ENCODE data around the gene L3MBTL4. TPM values are rescaled to one million over a fixed set of nuclear protein-coding genes. Genes with fewer than 3 reads are reported as not detected.

Gene L3MBTL4
- total RNA-seq, 1 donor, result 0.36 TPM

- no peak for DNase-seq (ENCODE audit: insufficient read length, low spot score, missing footprints)
Observed at GRCh38 chr18:6103741-6104140, 311.0 kb downstream of the L3MBTL4 start.

GRCh38 chr18:6096730-6097129 lies 318.0 kb downstream of the L3MBTL4 start:
- Histone ChIP-seq H3K36me3 (ENCODE audit: insufficient read depth, low read length) (no peaks in the 10 kb centered on the region), H3K79me2 (ENCODE audit: insufficient read depth, low read length) (no peaks in the 10 kb centered on the region)
- TF ChIP-seq, protein P1, sequence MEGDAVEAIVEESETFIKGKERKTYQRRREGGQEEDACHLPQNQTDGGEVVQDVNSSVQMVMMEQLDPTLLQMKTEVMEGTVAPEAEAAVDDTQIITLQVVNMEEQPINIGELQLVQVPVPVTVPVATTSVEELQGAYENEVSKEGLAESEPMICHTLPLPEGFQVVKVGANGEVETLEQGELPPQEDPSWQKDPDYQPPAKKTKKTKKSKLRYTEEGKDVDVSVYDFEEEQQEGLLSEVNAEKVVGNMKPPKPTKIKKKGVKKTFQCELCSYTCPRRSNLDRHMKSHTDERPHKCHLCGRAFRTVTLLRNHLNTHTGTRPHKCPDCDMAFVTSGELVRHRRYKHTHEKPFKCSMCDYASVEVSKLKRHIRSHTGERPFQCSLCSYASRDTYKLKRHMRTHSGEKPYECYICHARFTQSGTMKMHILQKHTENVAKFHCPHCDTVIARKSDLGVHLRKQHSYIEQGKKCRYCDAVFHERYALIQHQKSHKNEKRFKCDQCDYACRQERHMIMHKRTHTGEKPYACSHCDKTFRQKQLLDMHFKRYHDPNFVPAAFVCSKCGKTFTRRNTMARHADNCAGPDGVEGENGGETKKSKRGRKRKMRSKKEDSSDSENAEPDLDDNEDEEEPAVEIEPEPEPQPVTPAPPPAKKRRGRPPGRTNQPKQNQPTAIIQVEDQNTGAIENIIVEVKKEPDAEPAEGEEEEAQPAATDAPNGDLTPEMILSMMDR (IDR thresholded peaks at IDR 0.05; ENCODE audit: extremely low read depth, low read depth, low read length), result no peak

More at GRCh38 chr18:6103741-6104140, 311.0 kb downstream of the L3MBTL4 start:
- H3K9me3 ChIP-seq (ENCODE audit: low read depth, low read length), result no peaks in the 10 kb centered on the region
- TF ChIP-seq, protein P1 (IDR thresholded peaks at IDR 0.05; ENCODE audit: extremely low read depth, low read depth, low read length), result no peak
- no peaks in the 10 kb centered on the region for H3K36me3 ChIP-seq (ENCODE audit: insufficient read depth, low read length)
- H3K4me1 ChIP-seq (ENCODE audit: insufficient read depth, low read length), result no peaks in the 10 kb centered on the region
- no peak overlapping the region for H3K4me3 ChIP-seq (ENCODE audit: insufficient read depth, low read length)
- no peaks in the 10 kb centered on the region for H3K79me2 ChIP-seq (ENCODE audit: insufficient read depth, low read length)
- no peak overlapping the region for H3K27ac ChIP-seq (ENCODE audit: low read depth, low read length)
- H3K27me3 ChIP-seq (ENCODE audit: insufficient read depth, low read length), result no peaks in the 10 kb centered on the region
- H3K4me2 ChIP-seq (ENCODE audit: insufficient read depth, low read length), result no peak overlapping the region
- no peaks in the 10 kb centered on the region for H4K20me1 ChIP-seq (ENCODE audit: insufficient read depth, low read length)
- no peak overlapping the region for H2AFZ ChIP-seq (ENCODE audit: low read length)

DNA sequence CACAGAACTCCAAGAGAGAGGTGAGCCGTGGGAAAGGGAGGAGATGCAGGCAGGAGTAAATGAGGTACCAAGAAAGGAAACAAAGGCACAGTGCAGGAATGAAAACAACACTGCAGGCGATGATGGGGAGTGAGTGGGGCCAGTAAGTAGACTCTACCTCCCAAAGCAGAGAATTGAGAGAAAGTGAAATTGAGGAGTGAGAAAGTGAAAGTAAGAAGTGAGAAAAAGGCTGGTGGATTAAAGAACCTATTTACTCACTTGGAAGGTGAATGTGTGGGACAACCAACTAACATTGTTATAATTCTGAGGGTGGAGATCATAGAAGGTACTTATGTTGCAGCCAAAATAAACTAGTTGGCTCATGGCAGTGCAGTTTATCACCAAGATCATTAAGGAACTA lies 326.3 kb downstream of the L3MBTL4 start:
- no peak for DNase-seq (ENCODE audit: insufficient read length, low spot score, missing footprints)
- no peak overlapping the region for H3K27ac ChIP-seq (ENCODE audit: low read depth, low read length)
- H3K4me2 ChIP-seq (ENCODE audit: insufficient read depth, low read length), result peak overlapping the region; percentile 49
- no peaks in the 10 kb centered on the region for H3K27me3 ChIP-seq (ENCODE audit: insufficient read depth, low read length)
- no peaks in the 10 kb centered on the region for H4K20me1 ChIP-seq (ENCODE audit: insufficient read depth, low read length)
- peak overlapping the region; percentile 21 for H3K4me3 ChIP-seq (ENCODE audit: insufficient read depth, low read length)
- no peaks in the 10 kb centered on the region for H3K79me2 ChIP-seq (ENCODE audit: insufficient read depth, low read length)
- TF ChIP-seq, protein P1 (IDR thresholded peaks at IDR 0.05; ENCODE audit: extremely low read depth, low read depth, low read length), result no peak
- H3K9me3 ChIP-seq (ENCODE audit: low read depth, low read length), result no peaks in the 10 kb centered on the region
- no peaks in the 10 kb centered on the region for H3K36me3 ChIP-seq (ENCODE audit: insufficient read depth, low read length)
- no peaks in the 10 kb centered on the region for H3K4me1 ChIP-seq (ENCODE audit: insufficient read depth, low read length)
- peak overlapping the region; percentile 35 for H2AFZ ChIP-seq (ENCODE audit: low read length)

More at GRCh38 chr18:6096730-6097129, 318.0 kb downstream of the L3MBTL4 start:
- Histone ChIP-seq H3K4me1 (ENCODE audit: insufficient read depth, low read length) (no peaks in the 10 kb centered on the region), H3K27ac (ENCODE audit: low read depth, low read length) (no peak overlapping the region), H4K20me1 (ENCODE audit: insufficient read depth, low read length) (no peaks in the 10 kb centered on the region), H3K27me3 (ENCODE audit: insufficient read depth, low read length) (no peaks in the 10 kb centered on the region), H3K9me3 (ENCODE audit: low read depth, low read length) (no peaks in the 10 kb centered on the region), H3K4me2 (ENCODE audit: insufficient read depth, low read length) (no peak overlapping the region), H3K4me3 (ENCODE audit: insufficient read depth, low read length) (no peak overlapping the region), H2AFZ (ENCODE audit: low read length) (no peak overlapping the region)
- DNase-seq (ENCODE audit: insufficient read length, low spot score, missing footprints), result peak; percentile 61

GRCh38 chr18:6086731-6087130 lies 328.0 kb downstream of the L3MBTL4 start:
- H4K20me1 ChIP-seq (ENCODE audit: insufficient read depth, low read length), result no peaks in the 10 kb centered on the region
- no peak overlapping the region for H3K4me2 ChIP-seq (ENCODE audit: insufficient read depth, low read length)
- no peak for DNase-seq (ENCODE audit: insufficient read length, low spot score, missing footprints)
- no peaks in the 10 kb centered on the region for H3K4me1 ChIP-seq (ENCODE audit: insufficient read depth, low read length)
- TF ChIP-seq, protein P1 (IDR thresholded peaks at IDR 0.05; ENCODE audit: extremely low read depth, low read depth, low read length), result no peak
- no peak overlapping the region for H3K4me3 ChIP-seq (ENCODE audit: insufficient read depth, low read length)
- no peaks in the 10 kb centered on the region for H3K27me3 ChIP-seq (ENCODE audit: insufficient read depth, low read length)
- no peak overlapping the region for H2AFZ ChIP-seq (ENCODE audit: low read length)
- no peaks in the 10 kb centered on the region for H3K9me3 ChIP-seq (ENCODE audit: low read depth, low read length)
- no peaks in the 10 kb centered on the region for H3K79me2 ChIP-seq (ENCODE audit: insufficient read depth, low read length)
- no peak overlapping the region for H3K27ac ChIP-seq (ENCODE audit: low read depth, low read length)
- no peaks in the 10 kb centered on the region for H3K36me3 ChIP-seq (ENCODE audit: insufficient read depth, low read length)

Measured in osteoblast (primary cell).